SU-DHL-6 (cell line): Measurements from ENCODE around the gene RASSF3.

Experiments
- H2AFZ ChIP-seq: fragments of 200-600 bp; sonication (generic); 2 replicates; pipeline ENCODE4 v1.6.1; 2014; ENCODE audit warnings: low read depth, mild to moderate bottlenecking, moderate library complexity, mixed read lengths, antibody characterized with exemption, low read length; ENCODE audit not compliant: severe bottlenecking
- H3F3A ChIP-seq: fragments of 200-600 bp; shearing (Covaris generic); 2 replicates; pipeline ENCODE4 v1.6.0; 2016; ENCODE audit warnings: antibody characterized with exemption, mild to moderate bottlenecking; ENCODE audit not compliant: insufficient read depth
- H3K27ac ChIP-seq: fragments of 200-600 bp; sonication (generic); 2 replicates; pipeline ENCODE4 v1.5.1; 2016; ENCODE audit warnings: low read depth, mild to moderate bottlenecking, low read length, moderate library complexity, mixed read lengths
- H3K27me3 ChIP-seq: fragments of 200-600 bp; sonication (generic), shearing (Covaris generic); 2 replicates; pipeline ENCODE4 v1.6.0; 2014; ENCODE audit warnings: mild to moderate bottlenecking, low read length
- H3K36me3 ChIP-seq: fragments of 200-600 bp; sonication (generic); 2 replicates; pipeline ENCODE4 v1.6.1; 2014; ENCODE audit warnings: mild to moderate bottlenecking, low read length, mixed read lengths
- H3K4me2 ChIP-seq: fragments of 300-600, 200-600 bp; shearing (Covaris generic), sonication (generic); 2 replicates; pipeline ENCODE4 v1.6.0; 2014; ENCODE audit warnings: low read length, low read depth, mild to moderate bottlenecking; ENCODE audit not compliant: poor library complexity, severe bottlenecking
- H3K4me3 ChIP-seq: fragments of 200-600 bp; sonication (generic); 2 replicates; pipeline ENCODE4 v1.5.1; 2014; ENCODE audit warnings: antibody characterized with exemption, low read length, mild to moderate bottlenecking, mixed read lengths; ENCODE audit not compliant: insufficient read depth, poor library complexity, severe bottlenecking
- H3K79me2 ChIP-seq: fragments of 200-600 bp; sonication (generic); 2 replicates; pipeline ENCODE4 v1.6.1; 2014; ENCODE audit warnings: mild to moderate bottlenecking, low read length, moderate library complexity; ENCODE audit not compliant: insufficient read depth
- H3K9ac ChIP-seq: fragments of 200-600 bp; sonication (generic); 2 replicates; pipeline ENCODE4 v1.7.0; 2014; ENCODE audit warnings: mild to moderate bottlenecking, low read length
- H3K9me2 ChIP-seq: fragments of 200-600 bp; sonication (generic); replicated peaks from 2 replicates; pipeline ENCODE4 v1.6.1; 2014; ENCODE audit warnings: low read length; ENCODE audit not compliant: insufficient read depth
- H3K9me3 ChIP-seq: fragments of 200-600 bp; sonication (generic); 2 replicates; pipeline ENCODE4 v1.6.1; 2014; ENCODE audit warnings: low read length, mixed read lengths; ENCODE audit not compliant: insufficient read depth
- H4K20me1 ChIP-seq: fragments of 200-600 bp; sonication (generic); 2 replicates; pipeline ENCODE4 v1.6.1; 2014; ENCODE audit warnings: low read depth, mild to moderate bottlenecking, antibody characterized with exemption, low read length, moderate library complexity, mixed read lengths
- EZH2phosphoT487 ChIP-seq: fragments of 200-600 bp; sonication (generic), shearing (Covaris generic); conservative IDR thresholded peaks from 2 replicates; pipeline ENCODE4 v1.6.1; 2018; ENCODE audit warnings: mild to moderate bottlenecking, antibody characterized with exemption, low read length, moderate library complexity, mixed read lengths
- TF ChIP-seq, protein P1 (sequence below): fragments of 200-600 bp; sonication (generic); IDR thresholded peaks from one replicate; pipeline ENCODE4 v1.5.1; 2017; ENCODE audit warnings: antibody characterized with exemption, mild to moderate bottlenecking, low read length, moderate library complexity; ENCODE audit not compliant: insufficient read depth, poor library complexity, severe bottlenecking

The RASSF3 gene

DNA sequence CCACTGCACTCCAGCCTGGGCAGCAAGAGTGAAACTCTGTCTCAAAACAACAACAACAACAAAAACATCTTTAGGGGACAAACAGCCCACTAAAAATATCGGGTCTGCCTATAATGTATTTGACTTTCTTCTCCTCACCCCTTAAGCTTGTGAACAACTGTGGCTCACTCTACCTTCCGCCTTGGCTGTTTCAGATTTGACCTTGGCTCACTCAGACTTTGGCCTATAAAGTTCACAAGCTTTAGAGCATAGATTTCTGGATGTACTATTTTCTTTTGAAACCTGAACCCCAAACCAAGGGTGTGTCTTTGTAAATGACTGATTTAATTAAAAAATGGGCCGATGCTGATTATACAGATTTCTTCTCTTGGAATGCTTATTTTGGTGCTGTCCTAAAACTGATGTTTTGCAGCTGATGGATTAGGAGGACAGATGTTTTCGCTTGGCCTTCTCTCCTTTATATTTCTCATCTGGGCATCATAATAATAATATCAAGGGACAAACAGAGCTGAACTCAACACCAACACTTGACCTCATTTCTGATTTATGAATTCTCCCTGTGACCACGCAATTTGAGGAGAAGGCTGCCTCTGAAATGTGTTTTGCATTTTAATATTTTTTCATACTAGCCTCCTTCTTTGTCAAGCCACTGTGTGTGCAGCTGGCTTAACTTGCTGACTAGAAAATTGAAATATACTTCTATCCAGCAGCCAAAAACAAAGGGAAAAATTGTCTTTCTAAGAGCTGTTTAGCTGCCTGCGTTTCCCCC, 40.2 kb upstream of the RASSF3 start:
- Histone ChIP-seq H3K79me2 (no peaks in the 10 kb centered on the region), H3K9ac (no peak overlapping the region), H3K9me3 (peaks cover 7% of the 10 kb centered on the region; the same call in 1 of the 2 replicates), H3K27ac (no peak overlapping the region), H3F3A (no peaks in the 10 kb centered on the region), H3K9me2 (no peaks in the 10 kb centered on the region), H3K4me3 (no peak overlapping the region), H2AFZ (no peak overlapping the region), H3K27me3 (no peaks in the 10 kb centered on the region), H4K20me1 (no peaks in the 10 kb centered on the region), H3K4me2 (no peak overlapping the region), H3K36me3 (no peaks in the 10 kb centered on the region)
- TF ChIP-seq EZH2phosphoT487: no peak
- TF ChIP-seq, protein P1, sequence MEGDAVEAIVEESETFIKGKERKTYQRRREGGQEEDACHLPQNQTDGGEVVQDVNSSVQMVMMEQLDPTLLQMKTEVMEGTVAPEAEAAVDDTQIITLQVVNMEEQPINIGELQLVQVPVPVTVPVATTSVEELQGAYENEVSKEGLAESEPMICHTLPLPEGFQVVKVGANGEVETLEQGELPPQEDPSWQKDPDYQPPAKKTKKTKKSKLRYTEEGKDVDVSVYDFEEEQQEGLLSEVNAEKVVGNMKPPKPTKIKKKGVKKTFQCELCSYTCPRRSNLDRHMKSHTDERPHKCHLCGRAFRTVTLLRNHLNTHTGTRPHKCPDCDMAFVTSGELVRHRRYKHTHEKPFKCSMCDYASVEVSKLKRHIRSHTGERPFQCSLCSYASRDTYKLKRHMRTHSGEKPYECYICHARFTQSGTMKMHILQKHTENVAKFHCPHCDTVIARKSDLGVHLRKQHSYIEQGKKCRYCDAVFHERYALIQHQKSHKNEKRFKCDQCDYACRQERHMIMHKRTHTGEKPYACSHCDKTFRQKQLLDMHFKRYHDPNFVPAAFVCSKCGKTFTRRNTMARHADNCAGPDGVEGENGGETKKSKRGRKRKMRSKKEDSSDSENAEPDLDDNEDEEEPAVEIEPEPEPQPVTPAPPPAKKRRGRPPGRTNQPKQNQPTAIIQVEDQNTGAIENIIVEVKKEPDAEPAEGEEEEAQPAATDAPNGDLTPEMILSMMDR: no peak

DNA sequence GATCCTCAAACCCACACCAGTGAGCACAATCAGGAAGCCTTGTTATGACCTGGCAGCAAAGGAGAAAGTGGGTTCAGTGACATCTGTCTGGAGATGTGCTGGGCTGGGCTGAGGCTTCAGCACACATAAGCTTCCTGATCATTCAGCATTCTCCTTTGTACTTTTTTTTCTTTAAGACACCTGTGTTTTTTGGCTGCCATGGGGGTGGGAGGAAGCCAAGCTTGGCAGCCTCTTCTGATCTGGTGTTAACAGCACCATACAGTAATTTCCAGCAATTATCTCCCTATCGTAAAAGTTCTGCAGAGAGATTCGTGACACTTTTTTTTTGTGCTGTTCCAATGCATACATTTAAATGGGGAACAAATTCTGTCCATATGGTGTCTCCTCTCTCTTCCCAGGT, 38.9 kb upstream of the RASSF3 start:
- TF ChIP-seq, protein P1: no peak
- TF ChIP-seq EZH2phosphoT487: no peak
- no peaks in the 10 kb centered on the region for H4K20me1 ChIP-seq
- no peaks in the 10 kb centered on the region for H3K9me2 ChIP-seq
- no peak overlapping the region for H3K27ac ChIP-seq
- peaks cover 7% of the 10 kb centered on the region; the same call in 1 of the 2 replicates for H3K9me3 ChIP-seq
- no peaks in the 10 kb centered on the region for H3F3A ChIP-seq
- H3K9ac ChIP-seq: no peak overlapping the region
- no peaks in the 10 kb centered on the region for H3K79me2 ChIP-seq
- no peak overlapping the region for H3K4me2 ChIP-seq
- H3K27me3 ChIP-seq: no peaks in the 10 kb centered on the region
- no peak overlapping the region for H3K4me3 ChIP-seq
- H2AFZ ChIP-seq: no peak overlapping the region
- no peaks in the 10 kb centered on the region for H3K36me3 ChIP-seq

DNA sequence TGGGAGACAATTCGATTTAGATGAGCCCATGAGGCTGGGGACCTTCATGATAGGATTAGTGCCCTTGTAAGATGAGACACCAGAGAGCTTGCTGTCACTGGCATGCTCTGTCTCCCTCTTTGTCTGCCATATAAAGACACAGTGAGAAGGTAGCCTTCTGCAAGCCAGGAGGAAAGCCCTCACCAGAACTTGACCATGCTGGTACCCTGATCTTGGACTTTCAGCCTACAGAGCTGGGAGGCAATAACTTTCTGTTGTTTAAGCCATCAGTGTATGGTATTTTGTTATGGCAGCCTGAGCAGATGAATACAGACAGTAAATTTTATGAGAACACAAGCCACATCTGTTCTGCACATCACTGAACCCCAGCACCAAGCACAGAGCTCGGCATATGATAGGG, 38.1 kb upstream of the RASSF3 start:
- H3K27ac ChIP-seq: no peak overlapping the region
- H3K9me2 ChIP-seq: no peaks in the 10 kb centered on the region
- H3K4me2 ChIP-seq: no peak overlapping the region
- no peaks in the 10 kb centered on the region for H3K27me3 ChIP-seq
- H3K4me3 ChIP-seq: no peak overlapping the region
- no peaks in the 10 kb centered on the region for H3K79me2 ChIP-seq
- H3F3A ChIP-seq: no peaks in the 10 kb centered on the region
- H3K9ac ChIP-seq: no peak overlapping the region
- TF ChIP-seq, protein P1: no peak
- no peak for TF ChIP-seq EZH2phosphoT487
- no peaks in the 10 kb centered on the region for H3K36me3 ChIP-seq
- peaks cover 7% of the 10 kb centered on the region; the same call in 1 of the 2 replicates for H3K9me3 ChIP-seq
- no peaks in the 10 kb centered on the region for H4K20me1 ChIP-seq
- H2AFZ ChIP-seq: no peak overlapping the region
